HL-60/S4 treated with retinoic acid at 250 ng/mL for 4 days and 3 days (cell line): ENCODE data around the gene TLE1.
"Not testable (repeated sequence)": the region's sequence is repeated elsewhere in the genome, so short reads cannot be mapped to it uniquely, and the experiment has no call there.

Source experiments
- in situ Hi-C: fragments of 300-500 bp; cut with MboI; formaldehyde crosslinking; loops from 2 replicates; pipeline ENCODE4 v1.7.0; 2022; ENCODE audit warnings: low sequenced_read_pairs

The TLE1 gene

DNA sequence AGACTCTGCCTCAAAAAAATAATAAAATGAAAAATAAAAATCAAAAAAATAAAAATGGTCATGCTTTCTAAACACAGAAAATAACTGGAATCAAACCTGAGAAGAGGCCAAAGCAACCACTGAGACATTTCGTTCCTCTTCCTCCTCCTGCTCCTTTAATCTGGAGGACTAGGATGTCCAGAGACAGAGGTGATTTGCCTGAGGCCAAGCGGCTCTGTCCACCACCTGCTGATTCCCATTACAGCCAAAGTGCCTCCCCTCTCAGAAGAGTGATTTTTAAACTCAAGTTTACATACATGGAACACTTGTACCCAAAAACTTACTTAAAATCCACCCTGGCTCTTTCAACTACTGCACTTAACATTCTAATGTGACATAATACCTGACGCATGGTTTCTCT, 65.6 kb downstream of the TLE1 start:
- in situ Hi-C loops: no loop called here

DNA sequence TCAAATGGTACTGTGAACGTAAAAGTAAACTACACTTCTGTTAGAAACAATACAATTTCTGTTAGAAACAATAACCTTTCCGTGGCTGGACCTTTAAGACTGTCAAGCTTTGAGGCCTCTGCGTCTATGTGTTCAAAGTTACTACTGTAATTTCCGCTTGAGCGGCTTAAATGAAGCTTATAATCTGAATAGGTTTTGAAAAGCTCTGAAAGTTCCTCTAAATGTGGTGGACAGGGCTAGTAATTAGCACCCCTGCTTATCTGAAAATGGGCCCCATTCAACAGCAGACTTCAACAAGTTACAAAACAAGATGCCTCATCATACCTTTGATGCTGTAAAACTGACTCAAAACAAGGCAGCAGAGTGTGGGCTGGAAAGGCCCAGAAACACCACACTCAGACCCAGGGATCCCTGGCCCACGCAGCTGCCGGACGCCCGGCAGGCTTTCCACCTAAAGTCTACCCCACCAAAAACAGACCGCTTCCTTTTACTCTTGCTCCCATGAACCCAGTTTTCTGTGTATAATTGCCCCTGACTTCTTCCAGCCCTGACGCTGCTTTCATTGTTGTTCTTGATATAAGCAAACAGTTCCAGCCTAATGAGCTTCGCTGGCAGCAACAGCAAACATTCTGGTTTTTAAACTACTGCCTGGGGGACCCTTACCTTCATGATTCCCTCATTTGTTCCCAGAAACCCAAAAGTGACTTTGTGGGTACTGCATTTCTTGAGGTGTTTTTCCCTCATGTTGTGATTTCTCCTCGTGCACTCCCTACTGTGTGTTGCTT, 66.7 kb downstream of the TLE1 start:
- in situ Hi-C loops: no loop called here

DNA sequence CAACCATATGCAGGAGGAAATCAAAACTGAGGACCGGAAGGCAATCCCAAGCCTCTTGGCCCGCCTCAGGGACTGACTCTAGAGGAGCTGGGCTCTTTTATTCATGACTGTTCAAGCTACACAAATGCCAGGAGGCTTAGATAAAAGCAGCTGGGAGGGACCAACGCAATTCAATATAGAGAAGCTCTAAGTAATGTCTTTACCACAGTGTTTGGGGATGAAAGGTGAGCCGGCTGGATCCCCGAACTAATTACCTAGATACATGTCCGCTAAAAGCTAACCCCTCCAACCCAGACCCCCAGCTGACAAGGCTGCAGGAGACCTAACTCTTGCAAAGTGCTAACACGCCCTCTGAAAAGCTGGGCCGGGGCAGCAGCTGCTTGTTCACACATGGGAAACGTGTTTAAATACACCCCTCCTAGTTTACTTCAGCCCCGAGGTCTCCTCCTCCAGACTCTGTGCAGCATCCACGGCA, 67.5 kb downstream of the TLE1 start:
- in situ Hi-C loops: no loop called here

DNA sequence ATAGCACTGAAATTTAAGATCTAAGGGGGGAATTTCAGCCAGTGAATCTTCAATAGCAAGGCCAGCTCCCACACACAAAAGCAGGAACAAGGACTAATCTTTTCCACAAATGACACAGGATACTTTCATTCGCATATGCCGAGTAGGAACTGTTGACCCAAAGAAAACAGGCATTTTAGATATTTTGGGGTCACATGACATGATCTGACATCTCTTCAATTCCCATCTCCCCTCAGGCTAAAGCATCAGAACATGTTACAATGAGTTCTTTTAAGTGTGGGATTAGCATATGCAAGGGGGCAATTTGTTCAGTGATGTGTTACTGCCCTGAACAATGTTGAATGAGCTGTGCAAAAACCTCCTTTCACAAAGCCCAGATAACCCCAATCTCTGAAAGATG, 68.2 kb downstream of the TLE1 start:
- in situ Hi-C loops: no loop called here

DNA sequence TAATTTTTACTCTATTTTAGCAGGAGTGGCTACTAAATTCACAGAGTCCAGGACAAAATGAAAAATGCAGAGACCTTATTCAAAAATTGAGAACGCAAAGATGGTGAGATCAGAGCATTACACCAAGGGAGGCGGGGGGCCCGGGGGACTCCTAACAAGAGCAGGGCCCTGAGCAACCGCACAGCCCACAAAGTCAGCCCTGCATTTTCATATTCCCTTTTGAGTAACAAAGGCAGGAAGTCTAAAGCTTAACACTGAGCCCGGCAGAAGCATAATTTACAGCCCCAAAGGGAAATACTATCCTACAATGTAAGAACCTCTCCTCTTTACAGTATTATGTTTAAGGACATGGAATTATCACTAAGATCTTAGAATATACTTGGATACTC, 69.4 kb downstream of the TLE1 start:
- in situ Hi-C loops: no loop called here

DNA sequence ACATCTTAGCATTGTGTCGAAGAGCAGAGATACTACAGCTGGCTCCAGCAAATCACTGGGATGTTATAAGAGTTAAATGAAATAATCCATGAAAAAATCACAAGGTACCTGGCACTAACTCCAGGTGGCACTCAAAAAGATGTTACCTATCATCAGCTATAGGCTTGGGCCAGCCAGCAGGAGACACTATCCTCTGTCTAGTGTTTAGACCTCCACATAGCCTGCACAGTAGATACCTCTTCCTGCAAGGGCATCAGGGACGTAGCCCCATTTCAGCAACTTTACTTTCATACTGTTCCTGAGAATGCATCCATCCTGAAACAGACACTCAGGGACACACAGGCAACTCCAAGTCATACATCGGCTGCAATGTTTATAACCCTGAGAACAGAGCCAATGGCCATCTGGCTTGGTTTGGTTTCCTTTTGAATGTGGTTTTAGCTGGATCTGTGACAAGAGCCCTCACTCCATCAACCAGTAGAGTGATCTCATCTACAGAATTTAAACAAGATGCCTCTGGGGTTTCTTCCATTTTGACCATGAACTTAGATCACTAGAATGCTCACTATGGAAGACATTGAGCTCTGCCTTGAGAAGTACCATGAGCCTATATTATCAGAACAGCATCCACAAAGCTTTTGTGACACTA, 69.9 kb downstream of the TLE1 start:
- in situ Hi-C loops: no loop called here

DNA sequence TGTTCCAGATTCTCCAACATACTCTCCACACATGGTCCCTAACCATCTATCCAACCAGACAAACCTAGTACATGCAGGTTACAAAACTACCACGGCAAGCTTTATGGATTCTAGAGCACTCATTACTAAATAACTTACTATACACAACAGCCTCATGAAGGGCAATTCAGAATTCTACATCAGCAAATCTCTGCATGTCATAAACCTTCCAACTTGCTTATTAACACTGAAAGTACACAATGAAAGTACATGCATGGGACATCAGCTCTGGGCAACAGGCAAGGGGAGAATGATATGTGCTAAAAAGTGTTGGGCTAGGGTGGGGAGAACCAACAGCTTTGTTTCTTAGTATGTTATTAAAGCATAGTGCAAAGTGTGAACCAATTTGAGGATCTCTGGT, 70.4 kb downstream of the TLE1 start:
- in situ Hi-C loops: no loop called here

DNA sequence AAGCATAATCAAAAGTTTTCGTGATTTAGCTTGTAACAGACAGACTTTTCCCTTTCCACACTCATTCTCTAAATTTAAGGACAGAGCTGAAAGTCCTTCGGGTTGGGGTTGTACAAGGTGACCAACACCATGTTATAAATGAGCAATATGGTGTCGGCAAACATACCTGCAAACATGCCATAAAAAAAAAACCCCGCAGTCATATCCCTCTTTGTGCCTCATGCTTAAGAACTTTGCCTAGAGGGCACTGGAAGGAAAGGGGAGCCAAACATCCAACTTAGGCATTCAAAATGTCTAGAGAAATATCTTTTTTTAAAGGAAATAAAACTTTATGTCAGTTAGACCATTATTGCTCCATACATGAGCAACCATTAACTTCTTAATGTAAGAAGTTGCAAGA, 73.2 kb downstream of the TLE1 start:
- in situ Hi-C loops: no loop called here

DNA sequence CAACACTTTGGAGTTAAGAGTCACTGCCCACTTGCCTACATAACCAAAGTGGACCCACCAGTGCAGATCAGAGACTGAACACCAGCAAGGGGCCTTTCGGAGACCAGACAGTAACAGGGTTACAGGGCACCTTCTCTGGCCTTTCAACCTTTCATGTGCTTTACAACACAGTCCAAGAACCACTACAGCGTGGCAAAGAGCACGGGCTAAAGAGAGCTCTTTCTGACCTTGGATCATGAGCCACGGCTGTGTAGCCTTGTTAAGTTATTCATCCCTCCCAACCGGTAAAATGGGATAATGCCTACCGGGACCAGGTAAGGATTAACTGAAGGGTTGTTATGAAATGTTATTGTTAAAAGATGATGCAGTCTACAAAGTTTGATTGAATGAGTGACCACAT, 75.0 kb downstream of the TLE1 start:
- in situ Hi-C loops: no loop called here

DNA sequence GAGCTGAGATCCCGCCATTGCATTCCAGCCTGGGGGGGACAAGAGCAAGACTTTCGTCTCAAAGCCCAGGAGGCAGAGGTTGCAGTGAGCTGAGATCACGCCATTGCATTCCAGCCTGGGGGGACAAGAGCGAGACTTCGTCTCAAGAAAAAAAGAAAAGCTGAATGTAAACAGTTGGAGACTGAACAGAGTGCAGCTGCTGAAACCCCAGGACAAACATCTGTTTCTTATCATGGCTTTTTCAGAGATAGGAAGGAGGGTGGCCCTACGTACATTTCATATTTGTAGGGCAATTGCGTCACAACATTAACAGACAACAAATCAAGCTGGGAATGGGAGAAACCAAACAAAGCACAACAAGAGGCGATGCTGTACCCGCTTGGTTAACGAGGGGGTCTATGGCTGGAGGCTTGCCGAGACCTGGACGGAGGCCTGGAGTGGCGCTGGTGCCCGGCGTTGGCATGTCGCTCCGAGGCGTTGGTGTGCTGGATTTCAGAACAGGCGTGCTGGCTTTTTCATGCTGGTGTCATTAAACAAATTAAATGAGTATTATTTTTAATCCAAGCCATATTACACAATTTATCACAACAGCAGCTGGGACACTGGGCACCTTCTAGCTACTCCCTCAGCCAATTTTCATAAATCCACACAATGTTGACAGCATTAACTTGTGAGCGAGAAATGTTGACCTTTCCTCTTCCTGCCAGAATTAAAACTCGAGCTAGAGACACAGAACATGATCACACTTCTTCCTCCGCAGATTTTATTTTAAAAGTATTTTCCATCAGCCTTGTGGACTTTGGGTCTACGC, 76.1 kb downstream of the TLE1 start:
- in situ Hi-C loops: no loop called here

DNA sequence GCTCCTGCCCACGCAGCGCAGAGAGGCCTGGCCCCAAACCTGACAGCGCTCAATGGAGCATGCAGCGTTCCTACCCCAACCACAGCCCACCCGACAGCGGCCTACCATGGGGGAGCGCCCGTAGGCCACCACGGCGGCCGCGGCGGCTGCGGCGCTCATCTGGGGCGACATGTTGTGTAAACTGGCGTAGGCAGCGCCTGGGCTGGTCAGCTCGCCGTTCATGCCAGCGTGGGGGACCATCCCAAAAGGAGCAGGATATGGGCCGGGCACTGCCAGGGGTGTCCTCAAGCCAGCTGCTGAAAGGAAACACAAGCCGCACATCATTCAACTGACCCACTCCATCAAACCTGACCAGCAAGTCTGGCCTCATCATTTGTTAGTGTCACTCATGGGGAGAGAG, 77.7 kb downstream of the TLE1 start:
- in situ Hi-C loops: no loop called here

DNA sequence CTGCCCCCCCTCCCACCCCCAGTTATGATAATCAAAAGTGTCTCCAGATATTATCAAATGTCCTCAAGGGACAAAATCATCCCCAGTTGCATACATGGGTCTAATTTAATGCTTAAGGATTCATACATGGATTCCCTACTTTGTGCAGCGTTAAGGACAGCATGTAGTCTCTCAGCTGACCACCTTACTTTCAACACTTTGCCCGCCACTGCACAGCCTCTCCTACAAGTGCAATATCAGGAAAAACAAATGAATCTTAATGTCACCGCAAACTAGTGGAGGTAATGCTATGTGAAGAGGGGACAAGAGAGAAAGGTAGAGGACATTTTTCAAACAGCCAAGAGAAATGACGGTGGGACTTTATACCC, 78.6 kb downstream of the TLE1 start:
- in situ Hi-C loops: no loop called here

DNA sequence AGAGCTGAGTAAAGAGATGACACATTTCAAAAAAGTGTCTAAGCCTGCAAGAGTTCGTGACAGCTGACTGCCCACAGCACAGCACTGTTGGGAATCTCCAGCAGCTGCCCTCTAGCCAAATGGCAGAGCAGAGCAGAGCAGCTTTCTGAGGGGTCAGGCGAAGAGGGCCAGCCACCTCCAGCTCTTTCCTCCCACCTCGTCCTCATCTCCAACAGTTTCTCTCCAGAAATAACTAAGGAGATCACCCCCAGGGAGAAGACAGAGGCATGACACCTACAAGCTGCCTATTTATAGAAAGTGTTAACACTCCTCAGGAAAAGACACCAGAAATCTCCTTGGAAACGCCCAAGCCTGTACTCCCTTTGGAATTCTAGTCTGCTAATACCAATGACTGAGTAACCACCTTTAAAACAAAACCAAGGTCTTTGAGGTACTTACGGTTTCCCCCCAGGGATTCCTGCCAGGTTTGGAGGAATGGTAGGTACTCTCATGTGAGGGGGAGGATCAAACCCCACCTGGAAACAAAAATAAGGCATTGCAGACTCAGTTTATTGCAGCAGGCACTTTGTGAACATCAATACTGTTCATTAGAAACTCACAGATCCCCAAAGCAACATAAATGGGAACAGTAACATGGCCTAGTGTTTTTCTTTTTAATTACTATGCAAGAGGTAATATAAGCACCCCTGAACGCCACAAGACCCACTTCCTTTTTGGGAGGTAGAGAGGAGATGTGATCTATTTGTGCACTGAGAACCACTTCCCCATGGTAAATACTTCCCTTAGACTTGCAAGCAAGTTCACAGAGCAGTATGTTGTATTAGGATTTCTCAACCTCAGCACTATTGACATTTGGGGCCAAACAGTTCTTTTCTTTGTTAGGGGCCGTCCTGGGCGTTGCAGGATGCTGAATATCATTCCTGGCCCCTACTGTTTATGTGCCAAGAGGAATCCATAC, 79.3 kb downstream of the TLE1 start:
- in situ Hi-C loops: no loop called here

DNA sequence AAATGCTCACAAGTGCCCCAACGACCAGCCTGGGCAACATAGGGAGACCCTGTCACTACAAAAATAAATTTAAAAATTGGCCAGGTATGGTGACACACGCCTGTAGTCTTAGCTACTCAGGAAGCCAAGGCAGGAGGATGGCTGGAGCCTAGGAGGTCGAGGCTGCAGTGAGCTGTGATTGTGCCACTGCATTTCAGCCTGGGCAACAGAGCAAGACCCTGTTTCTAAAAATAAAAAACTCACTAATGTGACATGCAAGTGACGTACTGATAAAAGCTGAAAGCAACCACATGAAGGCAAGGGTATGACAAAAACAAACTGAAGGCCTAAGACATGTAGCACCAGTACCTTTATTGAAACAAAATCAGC, 81.1 kb downstream of the TLE1 start:
- in situ Hi-C loops: no loop called here

DNA sequence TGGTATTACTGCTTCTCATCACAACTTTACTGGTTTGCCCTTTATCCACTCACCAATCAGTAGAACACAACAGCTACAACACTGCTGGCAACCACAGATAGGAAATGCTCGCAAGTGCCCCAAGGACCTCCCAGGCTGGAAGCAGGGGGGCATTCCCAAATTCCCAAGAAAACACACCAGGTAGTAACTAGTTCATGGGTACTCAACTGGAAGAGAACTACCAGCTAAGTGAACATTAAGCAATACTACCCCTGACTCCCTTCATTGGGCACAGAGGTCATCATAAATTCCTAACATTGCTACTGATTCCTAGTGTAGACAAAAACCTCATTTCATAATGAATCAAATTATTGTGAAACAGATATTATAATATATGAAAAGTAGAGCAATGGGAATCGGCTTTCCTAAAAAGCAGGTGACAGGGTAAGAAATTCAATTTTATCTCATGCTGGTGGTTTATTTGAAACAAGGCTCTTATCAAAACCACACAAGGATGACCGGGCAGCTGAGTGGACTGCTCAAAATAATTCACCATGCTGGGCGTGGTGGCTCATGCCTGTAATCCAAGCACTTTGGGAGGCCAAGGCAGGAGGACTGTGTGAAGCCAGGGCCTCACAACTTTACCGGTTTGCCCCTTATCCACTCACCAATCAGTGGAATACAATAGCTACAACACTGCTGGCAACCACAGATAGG, 81.6 kb downstream of the TLE1 start:
- in situ Hi-C loops: no loop called here

DNA sequence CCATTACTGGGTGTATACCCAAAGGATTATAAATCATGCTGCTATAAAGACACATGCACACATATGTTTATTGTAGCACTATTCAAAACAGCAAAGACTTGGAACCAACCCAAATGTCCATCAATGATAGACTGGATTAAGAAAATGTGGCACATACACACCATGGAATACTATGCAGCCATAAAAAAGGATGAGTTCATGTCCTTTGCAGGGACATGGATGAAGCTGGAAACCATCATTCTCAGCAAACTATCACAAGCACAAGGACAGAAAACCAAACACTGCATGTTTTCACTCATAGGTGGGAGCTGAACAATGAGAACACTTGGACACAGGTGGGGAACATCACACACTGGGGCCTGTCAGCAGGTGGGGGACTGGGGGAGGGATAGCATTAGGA, 83.1 kb downstream of the TLE1 start:
- in situ Hi-C loops: not testable (repeated sequence)

DNA sequence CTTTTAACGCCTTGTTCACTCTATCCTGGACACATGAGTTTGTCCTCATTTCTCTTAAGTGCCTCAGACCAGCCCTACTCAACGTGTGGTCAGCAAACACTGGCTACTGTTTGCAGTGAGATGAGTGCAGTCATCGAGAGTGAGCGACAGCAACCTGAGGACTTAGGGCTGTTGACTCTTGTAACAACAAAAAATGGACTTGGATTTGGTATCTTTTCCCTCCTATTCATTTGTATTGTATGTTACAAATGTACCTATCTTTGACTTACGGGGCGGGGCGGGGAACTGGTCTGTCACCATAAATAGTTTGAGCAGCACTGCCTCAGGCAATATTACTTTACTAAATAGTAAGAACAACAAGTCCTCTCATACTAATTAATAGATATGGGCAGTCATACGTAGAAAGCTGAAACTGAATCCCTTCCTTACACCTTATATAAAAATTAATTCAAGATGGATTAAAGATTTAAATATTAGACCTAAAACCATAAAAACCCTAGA, 84.1 kb downstream of the TLE1 start:
- in situ Hi-C loops: no loop called here

DNA sequence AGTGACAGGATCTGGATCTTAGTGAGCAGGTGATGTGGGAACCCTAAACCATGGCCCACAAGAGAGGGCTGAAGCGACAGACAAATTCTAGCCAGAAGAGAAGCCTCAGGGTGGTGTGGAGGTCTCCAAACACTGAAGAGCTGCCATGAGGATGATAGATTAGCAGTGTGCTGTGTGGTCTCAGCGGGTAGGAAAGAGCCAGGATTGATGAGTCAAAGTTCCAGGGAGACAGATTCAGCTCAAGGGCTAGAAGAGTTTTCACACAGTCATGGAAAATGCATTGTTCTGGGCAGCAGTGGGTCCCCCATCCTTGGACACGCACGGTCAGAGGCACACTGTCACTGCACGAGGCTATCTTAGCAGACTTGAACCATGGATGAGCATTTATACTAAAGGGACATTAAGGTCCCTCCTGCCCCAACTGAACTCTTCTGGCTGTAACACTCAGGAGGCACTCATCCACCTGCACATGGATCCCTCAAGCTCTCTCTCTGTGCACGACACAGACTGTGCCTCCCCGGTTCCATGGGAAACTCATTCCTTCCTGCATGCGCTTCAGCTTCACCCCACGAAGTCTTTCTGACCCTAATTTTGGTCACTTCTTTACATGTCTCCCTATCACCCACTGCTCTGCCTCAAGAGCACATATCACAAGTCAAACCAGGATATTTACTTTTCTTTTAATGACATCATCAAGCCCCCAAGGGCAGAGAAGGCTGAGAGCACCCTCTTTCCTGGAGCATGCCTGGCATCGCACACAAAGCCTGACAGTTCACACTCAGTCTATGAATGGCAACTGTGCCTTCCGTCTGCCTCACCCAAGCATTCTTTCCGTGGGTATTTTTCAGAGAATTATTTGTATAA, 84.8 kb downstream of the TLE1 start:
- in situ Hi-C loops: no loop called here
